T-helper 2 cell treated with Interferon-gamma antibody and Interleukin-4, amounts not matched to agents 5 μg/mL and 100 μg/mL, for 36 hours (primary cell): Measurements from ENCODE around the gene EGR1.

Experiments used
- DNase-seq: peaks from one replicate; pipeline ENCODE4 v3.0.0; 2021; ENCODE audit warnings: low spot score
- H3K27ac Mint-ChIP-seq: one replicate; pipeline ENCODE4 v1.8.0; 2021; ENCODE audit warnings: mild to moderate bottlenecking, mixed read lengths
- H3K27me3 Mint-ChIP-seq: one replicate; pipeline ENCODE4 v1.8.0; 2021; ENCODE audit warnings: low read depth, mixed read lengths
- H3K36me3 Mint-ChIP-seq: one replicate; pipeline ENCODE4 v1.8.0; 2021; ENCODE audit warnings: low read depth, mixed read lengths
- H3K4me1 Mint-ChIP-seq: one replicate; pipeline ENCODE4 v1.8.0; 2021; ENCODE audit warnings: low read depth, mixed read lengths
- H3K4me3 Mint-ChIP-seq: one replicate; pipeline ENCODE4 v1.8.0; 2022; ENCODE audit warnings: mild to moderate bottlenecking, moderate library complexity, mixed read lengths
- H3K9me3 Mint-ChIP-seq: one replicate; pipeline ENCODE4 v1.8.0; 2021; ENCODE audit warnings: mixed read lengths

The EGR1 gene

DNA sequence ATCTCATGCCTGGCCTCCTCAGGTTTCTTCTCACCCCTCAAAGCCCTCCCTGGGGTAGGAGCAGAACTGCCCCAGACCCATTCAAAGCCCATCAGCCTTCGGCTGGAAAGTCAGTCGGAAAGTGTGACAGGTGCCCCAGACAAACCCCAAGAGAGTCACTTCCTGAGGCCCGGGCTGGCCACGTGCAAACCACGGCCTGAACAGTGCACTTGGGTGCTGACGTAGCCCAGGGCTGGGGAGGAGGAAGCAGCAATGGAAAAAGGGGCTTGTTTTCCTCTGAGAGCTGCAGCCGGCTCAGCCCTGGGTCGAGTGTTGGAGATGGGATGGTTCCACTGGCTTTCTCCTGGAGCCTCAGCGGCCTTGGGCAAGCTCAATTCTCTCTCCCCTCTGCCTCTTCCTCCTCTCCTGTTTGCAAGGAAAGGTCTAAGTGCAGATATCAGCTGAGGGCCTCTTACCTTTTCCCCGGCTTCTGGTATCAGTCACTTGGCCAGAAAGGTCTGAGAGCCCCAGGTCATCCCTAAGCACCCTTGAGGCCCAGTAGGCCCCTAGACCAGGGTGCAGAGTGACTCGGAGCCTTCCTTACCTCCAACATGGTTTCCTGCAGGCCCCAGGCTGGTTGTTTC is 5.9 kb upstream of the EGR1 start:
- peak; percentile 88 for DNase-seq
- peak overlapping the region; percentile 66 for H3K4me3 Mint-ChIP-seq
- peak overlapping the region; percentile 96 for H3K27ac Mint-ChIP-seq
- H3K9me3 Mint-ChIP-seq, result no peaks in the 10 kb centered on the region
- H3K27me3 Mint-ChIP-seq, result no peaks in the 10 kb centered on the region
- H3K4me1 Mint-ChIP-seq, result peaks cover 28% of the 10 kb centered on the region
- H3K36me3 Mint-ChIP-seq, result peaks cover 3% of the 10 kb centered on the region

DNA sequence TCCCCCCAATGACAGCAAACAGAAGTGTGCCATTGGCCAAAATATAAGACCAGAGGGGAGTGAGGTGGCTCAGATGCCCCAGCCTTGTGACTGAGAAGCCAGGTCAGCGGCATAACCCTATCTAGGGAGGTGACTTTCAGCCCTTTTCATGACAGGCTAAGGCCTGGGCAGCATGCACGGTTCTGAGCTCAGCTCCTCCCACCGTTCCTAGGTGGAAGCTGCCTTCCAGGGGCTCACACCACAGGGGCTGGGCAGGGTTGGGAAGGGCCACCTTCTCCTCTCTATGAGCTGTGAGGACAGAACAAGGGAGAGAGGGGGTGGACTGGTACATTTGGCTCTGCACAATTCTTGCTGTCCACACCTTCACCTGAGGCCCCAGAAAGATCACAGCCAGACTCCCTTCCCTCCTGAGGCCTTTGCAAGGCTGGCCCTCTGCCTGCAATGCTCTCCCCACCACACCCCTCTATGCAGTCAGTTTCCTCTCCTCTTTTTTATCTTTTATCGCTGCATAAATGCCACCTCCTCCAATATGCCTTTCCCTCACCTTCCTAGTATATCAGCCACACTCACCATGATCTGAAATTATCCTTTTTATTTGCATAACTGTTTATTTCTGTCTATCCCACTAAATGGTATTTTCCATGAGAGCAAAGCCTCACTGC is 5.1 kb upstream of the EGR1 start:
- H3K27ac Mint-ChIP-seq, result peak overlapping the region; percentile 73
- no peak overlapping the region for H3K4me3 Mint-ChIP-seq
- no peak for DNase-seq
- no peaks in the 10 kb centered on the region for H3K9me3 Mint-ChIP-seq
- no peaks in the 10 kb centered on the region for H3K27me3 Mint-ChIP-seq
- peaks cover 28% of the 10 kb centered on the region for H3K4me1 Mint-ChIP-seq
- peaks cover 3% of the 10 kb centered on the region for H3K36me3 Mint-ChIP-seq

DNA sequence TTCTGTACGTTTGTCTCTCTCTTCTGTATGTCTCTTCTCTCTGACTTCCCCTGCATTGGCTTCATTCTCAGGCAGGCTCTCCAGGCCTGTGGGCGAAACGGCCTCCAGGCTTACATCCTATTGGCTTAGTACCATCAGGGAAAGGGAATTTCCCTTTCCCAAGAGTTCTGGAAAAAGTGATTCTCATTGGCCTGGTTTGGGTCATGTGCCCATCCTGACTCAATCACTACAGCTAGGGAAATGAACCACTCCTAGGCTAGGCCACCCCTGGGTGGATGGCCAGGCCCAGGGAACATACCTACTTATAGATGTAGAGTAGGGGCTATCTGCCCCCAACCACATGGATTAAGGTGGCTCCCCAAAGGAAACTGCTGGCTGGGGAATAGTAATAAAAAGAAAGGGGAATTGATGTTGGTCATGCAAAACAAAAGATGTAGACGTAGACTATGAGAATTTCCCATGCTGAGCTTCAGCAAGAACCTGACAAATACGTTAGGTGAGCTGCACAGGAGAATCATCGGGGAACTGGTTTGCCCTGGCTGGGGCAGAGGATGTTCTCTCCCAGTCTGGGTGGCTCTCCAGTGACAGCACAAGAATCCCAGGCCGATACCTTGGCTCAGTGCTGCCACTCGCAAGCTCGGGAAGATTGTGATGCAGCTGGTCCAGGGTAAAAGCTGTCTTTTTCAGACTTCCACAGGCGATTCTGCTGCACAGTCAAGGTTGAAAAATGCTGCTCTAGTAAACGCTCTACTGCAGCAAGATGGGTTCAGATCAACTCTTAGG is 3.7 kb upstream of the EGR1 start:
- no peak for DNase-seq
- peak overlapping the region; percentile 29 for H3K27ac Mint-ChIP-seq
- H3K4me3 Mint-ChIP-seq, result no peak overlapping the region

DNA sequence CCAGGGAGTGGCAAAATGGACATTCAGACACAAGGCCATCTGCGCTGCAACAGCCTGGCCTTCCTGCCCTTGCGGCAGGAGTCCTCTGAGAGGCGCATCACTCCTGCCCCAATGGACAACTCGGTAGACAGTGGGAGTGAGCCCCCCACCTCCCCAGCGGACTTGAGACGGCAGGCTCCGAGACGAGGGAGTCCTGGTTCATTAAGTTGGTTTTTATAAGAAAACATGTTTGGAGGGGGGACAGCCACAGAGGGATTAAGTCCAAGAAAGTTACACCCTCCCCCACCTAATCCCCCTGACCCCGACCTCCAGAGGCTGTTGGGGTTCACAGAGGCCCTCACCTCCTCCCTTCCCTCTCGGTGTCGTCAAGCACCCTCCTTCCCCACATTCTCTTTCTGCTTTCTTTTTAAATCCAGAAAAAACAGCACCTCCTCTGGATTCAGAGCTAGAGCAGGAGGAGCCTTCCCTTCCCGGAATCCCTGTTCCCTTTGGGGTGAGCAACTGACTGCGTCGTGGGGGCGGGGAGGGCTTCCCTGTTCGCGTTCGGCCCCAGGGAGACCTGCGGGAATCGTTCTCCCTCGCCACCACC is 1.8 kb upstream of the EGR1 start:
- peak overlapping the region; percentile 87 for H3K4me3 Mint-ChIP-seq
- H3K9me3 Mint-ChIP-seq, result no peaks in the 10 kb centered on the region
- peaks cover 15% of the 10 kb centered on the region for H3K27me3 Mint-ChIP-seq
- peaks cover 33% of the 10 kb centered on the region for H3K4me1 Mint-ChIP-seq
- peak overlapping the region; percentile 95 for H3K27ac Mint-ChIP-seq
- peaks cover 13% of the 10 kb centered on the region for H3K36me3 Mint-ChIP-seq
- DNase-seq, result no peak

More for the DNA sequence above, 3.7 kb upstream of the EGR1 start:
- Mint-ChIP-seq H3K27me3 (peaks cover 1% of the 10 kb centered on the region), H3K9me3 (no peaks in the 10 kb centered on the region), H3K36me3 (peaks cover 3% of the 10 kb centered on the region), H3K4me1 (peaks cover 28% of the 10 kb centered on the region)

DNA sequence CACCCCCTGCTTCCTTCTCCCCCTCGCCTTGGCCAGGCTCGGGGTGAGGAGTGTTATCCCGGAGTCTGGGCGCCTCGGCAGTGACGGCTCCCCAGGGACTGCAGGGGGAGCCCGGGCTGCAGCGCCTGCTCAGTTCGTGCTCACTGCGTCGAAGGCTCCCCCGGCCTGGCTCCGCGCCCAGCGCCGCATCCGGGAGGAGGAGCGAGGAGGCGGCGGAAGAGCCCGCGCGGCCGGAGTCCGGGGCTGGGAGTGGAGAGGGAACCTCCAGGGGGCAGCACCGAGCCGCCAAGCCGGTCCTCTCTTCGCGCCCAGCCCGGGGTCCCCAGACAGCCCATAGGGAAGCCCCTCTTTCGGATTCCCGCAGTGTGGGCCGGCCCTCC is 1.3 kb upstream of the EGR1 start:
- Mint-ChIP-seq H3K27ac (peak overlapping the region; percentile 95), H3K9me3 (no peaks in the 10 kb centered on the region), H3K4me3 (peak overlapping the region; percentile 87), H3K27me3 (peaks cover 15% of the 10 kb centered on the region), H3K36me3 (peaks cover 12% of the 10 kb centered on the region), H3K4me1 (peaks cover 30% of the 10 kb centered on the region)
- DNase-seq, result peak; percentile 93

DNA sequence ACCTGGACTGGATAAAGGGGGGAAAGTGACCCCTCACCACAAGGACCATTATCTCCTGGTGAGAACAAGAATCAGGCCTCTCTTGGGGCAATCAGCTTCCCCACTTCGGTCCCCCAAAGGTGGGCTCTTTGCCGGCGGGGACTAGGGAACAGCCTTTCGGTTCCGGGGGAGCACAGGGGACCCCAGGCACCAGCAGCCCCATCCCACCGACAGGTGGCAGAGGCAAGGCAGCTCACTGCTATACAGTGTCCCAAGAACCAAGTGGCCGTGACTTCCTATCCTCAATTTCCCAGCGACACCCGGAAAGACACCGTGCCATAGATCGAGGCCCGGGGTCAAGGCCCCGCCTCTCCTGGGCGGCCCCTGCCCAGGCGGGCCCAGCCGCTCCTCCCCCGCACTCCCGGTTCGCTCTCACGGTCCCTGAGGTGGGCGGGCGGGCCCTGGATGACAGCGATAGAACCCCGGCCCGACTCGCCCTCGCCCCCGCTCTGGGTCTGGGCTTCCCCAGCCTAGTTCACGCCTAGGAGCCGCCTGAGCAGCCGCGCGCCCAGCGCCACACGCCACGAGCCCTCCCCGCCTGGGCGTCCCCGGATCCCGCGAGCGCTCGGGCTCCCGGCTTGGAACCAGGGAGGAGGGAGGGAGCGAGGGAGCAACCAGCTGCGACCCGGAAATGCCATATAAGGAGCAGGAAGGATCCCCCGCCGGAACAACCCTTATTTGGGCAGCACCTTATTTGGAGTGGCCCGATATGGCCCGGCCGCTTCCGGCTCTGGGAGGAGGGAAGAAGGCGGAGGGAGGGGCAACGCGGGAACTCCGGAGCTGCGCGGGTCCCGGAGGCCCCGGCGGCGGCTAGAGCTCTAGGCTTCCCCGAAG is 655 bp upstream of the EGR1 start:
- H3K9me3 Mint-ChIP-seq, result no peaks in the 10 kb centered on the region
- H3K27me3 Mint-ChIP-seq, result peaks cover 15% of the 10 kb centered on the region
- H3K27ac Mint-ChIP-seq, result peak overlapping the region; percentile 95
- peaks cover 10% of the 10 kb centered on the region for H3K36me3 Mint-ChIP-seq
- peak overlapping the region; percentile 87 for H3K4me3 Mint-ChIP-seq
- peak; percentile 96 for DNase-seq
- H3K4me1 Mint-ChIP-seq, result peaks cover 24% of the 10 kb centered on the region

DNA sequence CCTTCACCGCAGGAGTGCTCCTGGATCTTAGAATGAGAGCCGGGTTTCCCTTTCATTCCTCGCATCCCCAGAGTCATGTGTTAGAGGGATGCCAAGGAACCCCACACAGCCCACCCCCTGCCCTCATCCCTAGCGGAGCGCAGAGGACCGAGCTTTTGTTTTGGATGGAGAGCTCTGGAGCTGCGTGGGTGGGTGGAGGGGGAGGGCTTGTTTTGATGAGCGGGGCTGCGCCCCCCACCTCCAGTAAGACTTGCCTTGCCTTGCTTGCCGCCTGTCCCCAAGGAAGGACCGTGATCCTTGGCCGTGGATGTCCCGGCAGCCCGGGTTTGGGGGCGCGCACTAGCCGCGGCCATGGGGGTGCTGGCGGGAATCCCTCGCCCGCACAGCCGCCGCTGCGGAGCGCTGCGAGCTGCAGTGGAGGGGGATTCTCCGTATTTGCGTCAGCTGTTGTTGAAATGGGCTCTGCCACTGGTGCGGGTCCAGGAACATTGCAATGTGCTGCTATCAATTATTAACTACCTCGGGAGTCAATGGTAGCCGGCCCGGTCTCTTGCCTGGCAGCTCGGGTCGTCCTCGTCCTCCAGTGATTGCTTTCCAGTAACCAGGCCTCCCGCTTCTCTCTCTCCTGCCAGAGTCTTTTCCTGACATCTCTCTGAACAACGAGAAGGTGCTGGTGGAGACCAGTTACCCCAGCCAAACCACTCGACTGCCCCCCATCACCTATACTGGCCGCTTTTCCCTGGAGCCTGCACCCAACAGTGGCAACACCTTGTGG is 1.0 kb downstream of the EGR1 start:
- Mint-ChIP-seq H3K4me1 (peaks cover 13% of the 10 kb centered on the region), H3K4me3 (peak overlapping the region; percentile 87), H3K27ac (no peak overlapping the region), H3K27me3 (peaks cover 15% of the 10 kb centered on the region), H3K36me3 (peaks cover 10% of the 10 kb centered on the region), H3K9me3 (no peaks in the 10 kb centered on the region)
- no peak for DNase-seq

DNA sequence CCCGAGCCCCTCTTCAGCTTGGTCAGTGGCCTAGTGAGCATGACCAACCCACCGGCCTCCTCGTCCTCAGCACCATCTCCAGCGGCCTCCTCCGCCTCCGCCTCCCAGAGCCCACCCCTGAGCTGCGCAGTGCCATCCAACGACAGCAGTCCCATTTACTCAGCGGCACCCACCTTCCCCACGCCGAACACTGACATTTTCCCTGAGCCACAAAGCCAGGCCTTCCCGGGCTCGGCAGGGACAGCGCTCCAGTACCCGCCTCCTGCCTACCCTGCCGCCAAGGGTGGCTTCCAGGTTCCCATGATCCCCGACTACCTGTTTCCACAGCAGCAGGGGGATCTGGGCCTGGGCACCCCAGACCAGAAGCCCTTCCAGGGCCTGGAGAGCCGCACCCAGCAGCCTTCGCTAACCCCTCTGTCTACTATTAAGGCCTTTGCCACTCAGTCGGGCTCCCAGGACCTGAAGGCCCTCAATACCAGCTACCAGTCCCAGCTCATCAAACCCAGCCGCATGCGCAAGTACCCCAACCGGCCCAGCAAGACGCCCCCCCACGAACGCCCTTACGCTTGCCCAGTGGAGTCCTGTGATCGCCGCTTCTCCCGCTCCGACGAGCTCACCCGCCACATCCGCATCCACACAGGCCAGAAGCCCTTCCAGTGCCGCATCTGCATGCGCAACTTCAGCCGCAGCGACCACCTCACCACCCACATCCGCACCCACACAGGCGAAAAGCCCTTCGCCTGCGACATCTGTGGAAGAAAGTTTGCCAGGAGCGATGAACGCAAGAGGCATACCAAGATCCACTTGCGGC is 1.8 kb downstream of the EGR1 start:
- DNase-seq, result no peak
- Mint-ChIP-seq H3K27me3 (peaks cover 15% of the 10 kb centered on the region), H3K9me3 (no peaks in the 10 kb centered on the region), H3K4me1 (peaks cover 12% of the 10 kb centered on the region), H3K4me3 (peak overlapping the region; percentile 87), H3K36me3 (peaks cover 10% of the 10 kb centered on the region), H3K27ac (peak overlapping the region; percentile 5)

DNA sequence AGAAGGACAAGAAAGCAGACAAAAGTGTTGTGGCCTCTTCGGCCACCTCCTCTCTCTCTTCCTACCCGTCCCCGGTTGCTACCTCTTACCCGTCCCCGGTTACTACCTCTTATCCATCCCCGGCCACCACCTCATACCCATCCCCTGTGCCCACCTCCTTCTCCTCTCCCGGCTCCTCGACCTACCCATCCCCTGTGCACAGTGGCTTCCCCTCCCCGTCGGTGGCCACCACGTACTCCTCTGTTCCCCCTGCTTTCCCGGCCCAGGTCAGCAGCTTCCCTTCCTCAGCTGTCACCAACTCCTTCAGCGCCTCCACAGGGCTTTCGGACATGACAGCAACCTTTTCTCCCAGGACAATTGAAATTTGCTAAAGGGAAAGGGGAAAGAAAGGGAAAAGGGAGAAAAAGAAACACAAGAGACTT is 2.4 kb downstream of the EGR1 start:
- Mint-ChIP-seq H3K27me3 (peaks cover 15% of the 10 kb centered on the region), H3K4me1 (peaks cover 12% of the 10 kb centered on the region), H3K9me3 (no peaks in the 10 kb centered on the region), H3K27ac (no peak overlapping the region), H3K36me3 (peaks cover 10% of the 10 kb centered on the region), H3K4me3 (peak overlapping the region; percentile 87)
- no peak for DNase-seq

DNA sequence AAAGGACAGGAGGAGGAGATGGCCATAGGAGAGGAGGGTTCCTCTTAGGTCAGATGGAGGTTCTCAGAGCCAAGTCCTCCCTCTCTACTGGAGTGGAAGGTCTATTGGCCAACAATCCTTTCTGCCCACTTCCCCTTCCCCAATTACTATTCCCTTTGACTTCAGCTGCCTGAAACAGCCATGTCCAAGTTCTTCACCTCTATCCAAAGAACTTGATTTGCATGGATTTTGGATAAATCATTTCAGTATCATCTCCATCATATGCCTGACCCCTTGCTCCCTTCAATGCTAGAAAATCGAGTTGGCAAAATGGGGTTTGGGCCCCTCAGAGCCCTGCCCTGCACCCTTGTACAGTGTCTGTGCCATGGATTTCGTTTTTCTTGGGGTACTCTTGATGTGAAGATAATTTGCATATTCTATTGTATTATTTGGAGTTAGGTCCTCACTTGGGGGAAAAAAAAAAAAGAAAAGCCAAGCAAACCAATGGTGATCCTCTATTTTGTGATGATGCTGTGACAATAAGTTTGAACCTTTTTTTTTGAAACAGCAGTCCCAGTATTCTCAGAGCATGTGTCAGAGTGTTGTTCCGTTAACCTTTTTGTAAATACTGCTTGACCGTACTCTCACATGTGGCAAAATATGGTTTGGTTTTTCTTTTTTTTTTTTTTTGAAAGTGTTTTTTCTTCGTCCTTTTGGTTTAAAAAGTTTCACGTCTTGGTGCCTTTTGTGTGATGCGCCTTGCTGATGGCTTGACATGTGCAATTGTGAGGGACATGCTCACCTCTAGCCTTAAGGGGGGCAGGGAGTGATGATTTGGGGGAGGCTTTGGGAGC is 3.1 kb downstream of the EGR1 start:
- Mint-ChIP-seq H3K27ac (no peak overlapping the region), H3K27me3 (peaks cover 15% of the 10 kb centered on the region), H3K4me1 (peaks cover 12% of the 10 kb centered on the region), H3K36me3 (peaks cover 10% of the 10 kb centered on the region), H3K4me3 (peak overlapping the region; percentile 31), H3K9me3 (no peaks in the 10 kb centered on the region)
- DNase-seq, result no peak

DNA sequence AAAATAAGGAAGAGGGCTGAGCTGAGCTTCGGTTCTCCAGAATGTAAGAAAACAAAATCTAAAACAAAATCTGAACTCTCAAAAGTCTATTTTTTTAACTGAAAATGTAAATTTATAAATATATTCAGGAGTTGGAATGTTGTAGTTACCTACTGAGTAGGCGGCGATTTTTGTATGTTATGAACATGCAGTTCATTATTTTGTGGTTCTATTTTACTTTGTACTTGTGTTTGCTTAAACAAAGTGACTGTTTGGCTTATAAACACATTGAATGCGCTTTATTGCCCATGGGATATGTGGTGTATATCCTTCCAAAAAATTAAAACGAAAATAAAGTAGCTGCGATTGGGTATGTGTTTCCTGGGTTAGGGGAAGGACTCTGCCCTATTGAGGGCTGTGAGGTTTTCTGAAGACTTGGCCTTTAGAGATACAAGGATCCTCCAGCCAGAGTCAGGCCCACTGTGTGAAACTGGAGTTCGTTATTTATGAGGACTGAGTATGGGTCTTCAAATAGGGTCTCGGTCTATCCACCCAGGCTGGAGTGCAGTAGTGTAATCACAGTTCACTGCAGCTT is 3.8 kb downstream of the EGR1 start:
- H3K27me3 Mint-ChIP-seq, result peaks cover 18% of the 10 kb centered on the region
- no peak for DNase-seq
- H3K36me3 Mint-ChIP-seq, result peaks cover 10% of the 10 kb centered on the region
- H3K9me3 Mint-ChIP-seq, result no peaks in the 10 kb centered on the region
- no peak overlapping the region for H3K27ac Mint-ChIP-seq
- peaks cover 11% of the 10 kb centered on the region for H3K4me1 Mint-ChIP-seq
- H3K4me3 Mint-ChIP-seq, result no peak overlapping the region
